Bronchial epithelial cell (primary cell): ENCODE data around the gene NRIP2. TPM values are rescaled to one million over a fixed set of nuclear protein-coding genes. Genes with fewer than 3 reads are reported as not detected.

ENCODE experiments used
- DNase-seq: peaks from one replicate; pipeline ENCODE4 v3.0.0-alpha.2; 2010; ENCODE audit warnings: low read depth
- FAIRE-seq: peaks from 2 replicates; lab custom pipeline; 2011; peaks lifted over from hg19 to GRCh38; lab: Jason Lieb, UNC
- H3K27me3 ChIP-seq: 2 replicates; pipeline ENCODE4 v1.5.1; 2011; ENCODE audit warnings: low read length; ENCODE audit not compliant: control insufficient read depth, insufficient read depth
- H3K36me3 ChIP-seq: 2 replicates; pipeline ENCODE4 v1.5.1; 2011; ENCODE audit warnings: low read length; ENCODE audit not compliant: control insufficient read depth, insufficient read depth
- H3K4me3 ChIP-seq: 2 replicates; pipeline ENCODE4 v1.5.1; 2011; ENCODE audit warnings: mild to moderate bottlenecking, low read depth, low read length, control low read depth
- CTCF ChIP-seq: IDR thresholded peaks from 2 replicates; pipeline ENCODE4 v1.5.1; 2011; ENCODE audit warnings: mild to moderate bottlenecking, moderate library complexity, low read length, control low read depth, inconsistent platforms; ENCODE audit not compliant: insufficient read depth, severe bottlenecking
- total RNA-seq: library from RNA; depleted of rRNA; stranded (reverse); fragments of >200 nt; gene quantifications from 2 replicates; pipeline ENCODE4 v1.2.1, GENCODE V29; 2014

The NRIP2 gene
- total RNA-seq, 1 donor from 2014 or later: not detected

- Histone ChIP-seq H3K4me3 (no peak overlapping the region), H3K36me3 (no peaks in the 10 kb centered on the region), H3K27me3 (peaks cover 1% of the 10 kb centered on the region)
- DNase-seq (no peak), FAIRE-seq (peak; percentile 50)
- no peak for TF ChIP-seq CTCF
These were observed 1.7 kb upstream of the NRIP2 start for GRCh38 chr12:2836574-2836973.

DNA sequence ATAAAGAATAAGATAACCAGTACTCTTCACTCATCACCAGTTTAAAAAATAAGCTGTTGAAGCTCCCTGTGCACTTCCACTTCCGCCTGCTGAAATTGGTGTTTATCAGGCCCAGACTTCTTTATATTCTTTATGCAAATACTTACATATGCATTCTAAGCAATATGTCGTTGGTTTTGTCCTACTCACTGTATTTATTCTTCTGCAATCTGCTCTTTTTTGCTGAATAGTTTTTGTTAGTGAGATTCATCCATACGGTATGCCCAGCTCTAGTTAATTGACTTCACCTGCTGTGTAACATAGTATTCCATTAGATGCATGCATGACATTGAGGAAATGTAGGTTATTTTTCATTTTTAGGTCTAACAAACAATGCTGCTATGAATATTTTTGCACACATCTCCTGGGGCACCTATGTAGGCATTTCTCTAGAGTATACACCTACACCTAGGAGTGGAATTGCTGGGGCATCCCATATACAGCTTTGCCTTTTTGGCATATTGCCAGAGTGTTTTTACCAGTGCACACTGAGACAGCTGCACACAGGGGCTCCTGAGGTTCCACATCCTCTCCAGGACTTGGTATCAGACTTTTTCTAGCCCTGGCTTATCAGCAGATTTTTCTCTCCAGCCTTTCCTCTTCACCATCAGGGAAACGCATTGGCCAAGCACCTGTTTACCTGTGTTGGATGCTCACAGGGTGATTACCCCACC lies 1.0 kb upstream of the NRIP2 start:
- no peak for TF ChIP-seq CTCF
- no peak for FAIRE-seq
- no peak for DNase-seq
- no peaks in the 10 kb centered on the region for H3K36me3 ChIP-seq
- no peak overlapping the region for H3K4me3 ChIP-seq
- H3K27me3 ChIP-seq: peaks cover 1% of the 10 kb centered on the region

- no peak for FAIRE-seq
- no peak for TF ChIP-seq CTCF
These were observed 1.0 kb downstream of the NRIP2 start for GRCh38 chr12:2833810-2834209.

DNA sequence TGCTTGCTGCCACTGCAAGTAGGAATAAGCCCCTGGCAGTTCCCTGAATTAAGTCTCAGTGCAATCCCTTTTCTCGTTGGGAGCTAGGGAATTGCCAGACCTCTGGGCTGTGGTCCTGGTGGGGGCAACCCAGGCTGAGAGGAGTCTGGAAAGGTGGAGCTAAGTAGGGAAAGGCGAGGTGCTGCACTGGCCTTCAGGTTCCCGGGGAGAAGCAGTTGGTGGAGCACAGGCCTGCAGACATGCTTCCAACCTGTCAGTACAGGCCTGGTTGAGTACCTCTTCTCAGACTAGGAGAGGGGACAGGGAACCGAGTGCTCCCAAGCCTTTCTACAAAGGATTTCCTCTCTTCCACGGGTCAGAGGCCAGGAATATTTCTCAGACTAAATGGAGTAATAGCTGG lies 1.5 kb downstream of the NRIP2 start:
- no peak for TF ChIP-seq CTCF
- no peak overlapping the region for H3K4me3 ChIP-seq

More at GRCh38 chr12:2833810-2834209, 1.0 kb downstream of the NRIP2 start:
- Histone ChIP-seq H3K27me3 (peaks cover 1% of the 10 kb centered on the region), H3K36me3 (peaks cover 2% of the 10 kb centered on the region), H3K4me3 (no peak overlapping the region)
- no peak for DNase-seq

DNA sequence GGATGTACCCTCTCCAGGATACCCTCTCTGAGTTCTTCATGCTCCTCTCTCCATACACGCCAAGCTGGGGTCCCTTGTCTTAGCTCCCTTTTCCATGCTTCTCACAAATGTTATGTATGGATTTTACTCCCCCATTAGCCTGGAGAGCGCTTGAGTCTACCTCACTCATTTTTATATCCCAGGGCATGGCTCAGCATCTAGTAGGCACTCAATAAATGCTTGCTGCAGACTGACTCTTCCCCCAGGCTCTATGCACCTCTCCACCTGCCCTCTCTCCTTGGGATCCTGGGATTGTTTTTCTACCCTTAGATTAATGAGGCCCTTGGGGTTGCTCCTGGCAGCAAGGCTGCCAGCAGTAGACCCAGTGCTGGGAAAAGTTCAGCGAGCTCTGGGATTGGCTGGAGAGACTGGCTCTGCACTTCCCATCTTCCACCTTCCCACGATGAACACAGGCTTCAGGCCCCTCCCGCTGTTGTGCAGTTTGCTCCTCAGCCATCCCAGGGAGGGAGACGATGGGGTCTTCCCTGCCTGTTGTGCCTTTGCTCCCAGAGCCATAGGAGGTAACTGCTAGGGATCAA lies 2.2 kb downstream of the NRIP2 start:
- FAIRE-seq: no peak
- H3K27me3 ChIP-seq: peaks cover 1% of the 10 kb centered on the region
- no peak for DNase-seq
- no peak for TF ChIP-seq CTCF
- H3K36me3 ChIP-seq: peaks cover 3% of the 10 kb centered on the region
- H3K4me3 ChIP-seq: no peak overlapping the region

More for the DNA sequence above, 1.5 kb downstream of the NRIP2 start:
- Histone ChIP-seq H3K27me3 (peaks cover 1% of the 10 kb centered on the region), H3K36me3 (peaks cover 2% of the 10 kb centered on the region)
- peak; percentile 60 for DNase-seq
- no peak for FAIRE-seq
